Measurements from ENCODE around the gene CHCHD2. TPM values are rescaled to one million over a fixed set of nuclear protein-coding genes. Genes with fewer than 3 reads are reported as not detected.
A peak's percentile ranks its signal among the peaks of the same experiment; 100 is the strongest.
"Not testable (repeated sequence)": the region's sequence is repeated elsewhere in the genome, so short reads cannot be mapped to it uniquely, and the experiment has no call there.

Gene CHCHD2
- total and polyA plus RNA-seq, 9 of the 15 experiments (the other 6 are each of a cell fraction or from before 2014, with no cell fraction given), result 145 to 1,044 (median 648) TPM

GRCh38 chr7:56104138-56104537 lies 2.1 kb downstream of the CHCHD2 start:
- H3K9ac ChIP-seq (ENCODE audit: insufficient read depth in 1 of 2, low read depth in 2 of 2, low read length in 2 of 2); intact Hi-C loops (cut with micrococcal nuclease); H3K27me3 ChIP-seq (ENCODE audit: control insufficient read depth in 2 of 2, insufficient read depth in 2 of 2, low read length in 2 of 2); H3K4me2 ChIP-seq (ENCODE audit: insufficient read depth, low read length); DNase-seq (ENCODE audit: extremely low read depth in 1 of 4, low spot score in 3 of 4); H3K27ac ChIP-seq (ENCODE audit: extremely low read depth, low read depth, low read length); H2AFZ ChIP-seq (ENCODE audit: low read depth, low read length); ATAC-seq; FAIRE-seq; H3K9me1 ChIP-seq (ENCODE audit: control insufficient read depth, insufficient read depth, low read length); in situ Hi-C loops (cut with MboI); H3K4me3 ChIP-seq; CTCF ChIA-PET (ENCODE audit: low intra/inter-chr PET ratio); H3K4me1 ChIP-seq (replicated peaks in 1 of 2; ENCODE audit: control insufficient read depth in 2 of 2, insufficient read depth in 2 of 2, low read length in 2 of 2); BruUV-seq (replicated peaks): not testable (repeated sequence)
- Histone ChIP-seq H3K79me2 (ENCODE audit: control insufficient read depth, insufficient read depth, low read length) (peaks cover 40% of the 10 kb centered on the region), H4K20me1 (replicated peaks; ENCODE audit: control insufficient read depth, insufficient read depth, low read length) (peaks cover 16% of the 10 kb centered on the region; the same call in 1 of the 2 replicates), H3K9me3 (replicated peaks; ENCODE audit: control insufficient read depth, insufficient read depth, low read depth, low read length) (peaks cover 12% of the 10 kb centered on the region), H3K36me3 (ENCODE audit: control insufficient read depth, insufficient read depth, low read length) (peaks cover 66% of the 10 kb centered on the region)
- WGBS (ENCODE audit: insufficient coverage, low coverage, missing lambda C conversion rate), result 87% methylated on average over 7 of the region's 9 CpGs
- POLR2A ChIA-PET, result interaction anchor here (0.6 to 0.7 kb wide), 2 partner anchors 40 to 50 kb away, joined by 3 read pairs; partner anchors contain the start of gene SUMF2
- peak; percentile 54; the same call in 1 of the 2 replicates for TF ChIP-seq POLR2G (IDR thresholded peaks at IDR 0.05; ENCODE audit: low read depth, low read length)
- TF ChIP-seq RBFOX2 (IDR thresholded peaks at IDR 0.05; ENCODE audit: low read depth, low read length), result peak; percentile 67

- Histone ChIP-seq H3K27ac (ENCODE audit: extremely low read depth, low read depth, low read length) (no peak overlapping the region), H3K79me2 (ENCODE audit: control insufficient read depth, insufficient read depth, low read length) (peaks cover 23% of the 10 kb centered on the region), H3K4me2 (ENCODE audit: insufficient read depth, low read length) (no peak overlapping the region), H2AFZ (ENCODE audit: low read depth, low read length) (no peak overlapping the region), H3K27me3 (ENCODE audit: control insufficient read depth in 2 of 2, insufficient read depth in 2 of 2, low read length in 2 of 2) (no peaks in the 10 kb centered on the region), H3K9me3 (replicated peaks; ENCODE audit: control insufficient read depth, insufficient read depth, low read depth, low read length) (no peaks in the 10 kb centered on the region), H4K20me1 (replicated peaks; ENCODE audit: control insufficient read depth, insufficient read depth, low read length) (peaks cover 8% of the 10 kb centered on the region; the same call in 1 of the 2 replicates), H3K9me1 (ENCODE audit: control insufficient read depth, insufficient read depth, low read length) (no peaks in the 10 kb centered on the region), H3K9ac (ENCODE audit: insufficient read depth in 1 of 2, low read depth in 2 of 2, low read length in 2 of 2) (no peak overlapping the region), H3K4me1 (replicated peaks in 1 of 2; ENCODE audit: control insufficient read depth in 2 of 2, insufficient read depth in 2 of 2, low read length in 2 of 2) (peaks cover 2 to 7% of the 10 kb centered on the region in 2 experiments; a peak in 4 of 5 replicates), H3K4me3 (no peak overlapping the region), H3K36me3 (ENCODE audit: control insufficient read depth, insufficient read depth, low read length) (peaks cover 56% of the 10 kb centered on the region)
- CTCF ChIA-PET (ENCODE audit: low intra/inter-chr PET ratio), result no interaction called here
- intact Hi-C loops (cut with micrococcal nuclease) (no loop called here), in situ Hi-C loops (cut with MboI) (no loop called here)
- no TSS peak for BruUV-seq (replicated peaks)
- DNase-seq (ENCODE audit: extremely low read depth in 1 of 4, low spot score in 3 of 4) (no peak), FAIRE-seq (no peak), ATAC-seq (peak; percentile 64)
- POLR2A ChIA-PET, result interaction anchor here (0.6 to 1.0 kb wide), 2 partner anchors 26 to 77 kb away, joined by 3 to 4 read pairs; no protein-coding TSS in a partner anchor
- WGBS (ENCODE audit: insufficient coverage, low coverage, missing lambda C conversion rate), result 91% methylated on average over 3 of the region's 3 CpGs
- TF ChIP-seq ZNF133 (CRISPR knock-in tag; IDR thresholded peaks at IDR 0.05) (no peak), ZNF778 (CRISPR knock-in tag; IDR thresholded peaks at IDR 0.05) (no peak), MAZ (CRISPR knock-in tag; conservative IDR thresholded peaks at IDR 0.05 in 1 of 2, IDR thresholded peaks at IDR 0.05 in 1 of 2) (no peak), E4F1 (CRISPR knock-in tag; IDR thresholded peaks at IDR 0.05; ENCODE audit: borderline replicate concordance) (no peak), FOSL1 (tag; conservative IDR thresholded peaks at IDR 0.05) (no peak), MAFK (IDR thresholded peaks at IDR 0.05; ENCODE audit: low read length) (no peak), POLR2AphosphoS2 (IDR thresholded peaks at IDR 0.05; ENCODE audit: low read length) (peak; percentile 66; the same call in 1 of the 2 replicates), SUPT5H (IDR thresholded peaks at IDR 0.05) (peak; percentile 3; the same call in 1 of the 2 replicates)
- TF ChIP-seq, protein P1, sequence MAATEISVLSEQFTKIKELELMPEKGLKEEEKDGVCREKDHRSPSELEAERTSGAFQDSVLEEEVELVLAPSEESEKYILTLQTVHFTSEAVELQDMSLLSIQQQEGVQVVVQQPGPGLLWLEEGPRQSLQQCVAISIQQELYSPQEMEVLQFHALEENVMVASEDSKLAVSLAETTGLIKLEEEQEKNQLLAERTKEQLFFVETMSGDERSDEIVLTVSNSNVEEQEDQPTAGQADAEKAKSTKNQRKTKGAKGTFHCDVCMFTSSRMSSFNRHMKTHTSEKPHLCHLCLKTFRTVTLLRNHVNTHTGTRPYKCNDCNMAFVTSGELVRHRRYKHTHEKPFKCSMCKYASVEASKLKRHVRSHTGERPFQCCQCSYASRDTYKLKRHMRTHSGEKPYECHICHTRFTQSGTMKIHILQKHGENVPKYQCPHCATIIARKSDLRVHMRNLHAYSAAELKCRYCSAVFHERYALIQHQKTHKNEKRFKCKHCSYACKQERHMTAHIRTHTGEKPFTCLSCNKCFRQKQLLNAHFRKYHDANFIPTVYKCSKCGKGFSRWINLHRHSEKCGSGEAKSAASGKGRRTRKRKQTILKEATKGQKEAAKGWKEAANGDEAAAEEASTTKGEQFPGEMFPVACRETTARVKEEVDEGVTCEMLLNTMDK (IDR thresholded peaks at IDR 0.05; ENCODE audit: borderline replicate concordance, insufficient read depth, low read depth, low read length, poor library complexity, severe bottlenecking), result no peak
These were observed 6.6 kb downstream of the CHCHD2 start for GRCh38 chr7:56099653-56100052.

Data from K562 (cell line).